IMR-90 (cell line): ENCODE measurements around the gene FRAS1. TPM values are rescaled to one million over a fixed set of nuclear protein-coding genes. Genes with fewer than 3 reads are reported as not detected.

Experiments
- ATAC-seq: fragments of 200-7000 bp; cut with Tn5 transposase; 2 replicates; pipeline ENCODE4 v1.9.1; 2020; ENCODE audit warnings: low read depth, mild to moderate bottlenecking, moderate library complexity
- BruUV-seq: library from RNA; stranded (reverse); fragments of 400-500 nt; replicated peaks from 2 replicates; lab custom pipeline; 2021; lab: Mats Ljungman, UMichigan
- CTCF ChIA-PET: fragments of 300-600 bp; formaldehyde crosslinking; extraction: SDS; loops from one replicate; lab custom pipeline; 2021; ENCODE audit warnings: antibody characterized with exemption; lab: Yijun Ruan, JAX
- POLR2A ChIA-PET: fragments of 300-600 bp; sonication (Branson Sonifier 250); formaldehyde crosslinking; loops from one replicate; lab custom pipeline; 2022; ENCODE audit warnings: antibody characterized with exemption; ENCODE audit not compliant: unreplicated experiment; lab: Charles Lee
- DNase-seq: peaks from one replicate; pipeline ENCODE4 v3.0.0; 2013
- H2AFZ ChIP-seq: replicated peaks from 2 replicates; pipeline ENCODE3; 2013; ENCODE audit warnings: low read length, mild to moderate bottlenecking; ENCODE audit not compliant: poor library complexity
- H2AK5ac ChIP-seq: 2 replicates; pipeline ENCODE4 v1.6.1; 2013; ENCODE audit warnings: low read depth, low read length, inconsistent platforms
- H2AK9ac ChIP-seq: replicated peaks from 2 replicates; pipeline ENCODE3; 2013; ENCODE audit warnings: mild to moderate bottlenecking, low read depth, low read length, moderate library complexity; ENCODE audit not compliant: poor library complexity
- H2BK120ac ChIP-seq: 2 replicates; pipeline ENCODE4 v1.6.1; 2013; ENCODE audit warnings: low read depth, low read length, inconsistent platforms
- H2BK15ac ChIP-seq: 3 replicates; pipeline ENCODE4 v1.6.1; 2013; ENCODE audit warnings: low read depth, low read length, inconsistent platforms
- H2BK20ac ChIP-seq: 2 replicates; pipeline ENCODE4 v1.6.1; 2013; ENCODE audit warnings: low read depth, mild to moderate bottlenecking, inconsistent platforms, low read length, moderate library complexity
- H2BK5ac ChIP-seq: 2 replicates; pipeline ENCODE4 v1.6.1; 2013; ENCODE audit warnings: mild to moderate bottlenecking, low read depth, low read length, inconsistent platforms; ENCODE audit not compliant: poor library complexity, severe bottlenecking
- H3K14ac ChIP-seq: replicated peaks from 2 replicates; pipeline ENCODE4 v1.6.1; 2013; ENCODE audit warnings: low read depth, low read length, inconsistent platforms
- H3K18ac ChIP-seq: 2 replicates; pipeline ENCODE4 v1.6.1; 2013; ENCODE audit warnings: low read depth, low read length, control low read depth
- H3K23ac ChIP-seq: 2 replicates; pipeline ENCODE4 v1.6.1; 2013; ENCODE audit warnings: low read depth, low read length, inconsistent platforms
- H3K27ac ChIP-seq: 2 replicates; pipeline ENCODE4 v1.5.1; 2013; ENCODE audit warnings: mild to moderate bottlenecking, control low read depth, low read length; ENCODE audit not compliant: insufficient read depth
- H3K27me3 ChIP-seq: 2 replicates; pipeline ENCODE4 v1.6.1; 2013; ENCODE audit warnings: low read length; ENCODE audit not compliant: control insufficient read depth, insufficient read depth
- H3K36me3 ChIP-seq: 2 replicates; pipeline ENCODE4 v1.6.1; 2013; ENCODE audit warnings: low read length, mixed read lengths; ENCODE audit not compliant: control insufficient read depth, insufficient read depth
- H3K4ac ChIP-seq: 2 replicates; pipeline ENCODE4 v1.6.1; 2013; ENCODE audit warnings: low read depth, low read length, inconsistent platforms
- H3K4me1 ChIP-seq: 2 replicates; pipeline ENCODE4 v1.6.1; 2013; ENCODE audit warnings: low read length, mixed read lengths; ENCODE audit not compliant: control insufficient read depth, insufficient read depth
- H3K4me2 ChIP-seq: 2 replicates; pipeline ENCODE4 v1.6.1; 2013; ENCODE audit warnings: low read depth, mild to moderate bottlenecking, control low read depth, low read length, moderate library complexity
- H3K4me3 ChIP-seq: 2 replicates; pipeline ENCODE4 v1.5.1; 2013; ENCODE audit warnings: low read depth, mild to moderate bottlenecking, control low read depth, low read length, moderate library complexity; ENCODE audit not compliant: insufficient read depth
- H3K56ac ChIP-seq: 2 replicates; pipeline ENCODE4 v1.6.1; 2013; ENCODE audit warnings: low read length, inconsistent platforms; ENCODE audit not compliant: insufficient read depth; ENCODE audit errors: extremely low read depth
- H3K79me1 ChIP-seq, 2 experiments: 2 replicates each; pipeline ENCODE4 v1.6.1; 2013; ENCODE audit warnings: low read length in 2 of 2, inconsistent platforms in 1 of 2, low read depth in 1 of 2
- H3K9ac ChIP-seq: 2 replicates; pipeline ENCODE4 v1.6.1; 2013; ENCODE audit warnings: low read depth, low read length, control low read depth
- H3K9me1 ChIP-seq: 2 replicates; pipeline ENCODE4 v1.6.1; 2013; ENCODE audit warnings: low read length, inconsistent platforms; ENCODE audit not compliant: insufficient read depth
- H3K9me3 ChIP-seq: 2 replicates; pipeline ENCODE4 v1.6.1; 2013; ENCODE audit warnings: low read length; ENCODE audit not compliant: control insufficient read depth, insufficient read depth
- H4K20me1 ChIP-seq: 2 replicates; pipeline ENCODE4 v1.6.1; 2013; ENCODE audit warnings: low read length, inconsistent platforms; ENCODE audit not compliant: insufficient read depth
- H4K5ac ChIP-seq: 2 replicates; pipeline ENCODE4 v1.6.1; 2013; ENCODE audit warnings: mild to moderate bottlenecking, low read depth, low read length, control low read depth
- H4K8ac ChIP-seq, 2 experiments: 2 replicates each; pipeline ENCODE4 v1.6.1; 2013; ENCODE audit warnings: low read depth in 2 of 2, low read length in 2 of 2, control low read depth in 1 of 2, inconsistent platforms in 1 of 2
- H4K91ac ChIP-seq: 2 replicates; pipeline ENCODE4 v1.6.1; 2013; ENCODE audit warnings: low read depth, low read length, inconsistent platforms; ENCODE audit not compliant: insufficient read depth
- POLR2A ChIP-seq: IDR thresholded peaks from 2 replicates; pipeline ENCODE4 v1.6.1; 2012; ENCODE audit warnings: mild to moderate bottlenecking, low read depth, low read length
- USF2 ChIP-seq: fragments of 150-350 bp; IDR thresholded peaks from 2 replicates; pipeline ENCODE4 v1.6.1; 2017; ENCODE audit warnings: mild to moderate bottlenecking, antibody characterized with exemption, low read length, low read depth
- WGBS, 2 experiments: methylation state at CpG; one replicate each; pipeline versions ENCODE4 v1.1.5 to v1.1.7; 2013; ENCODE audit warnings: missing lambda C conversion rate in 2 of 2; ENCODE audit not compliant: insufficient read length in 1 of 2; ENCODE audit errors: extremely low coverage in 2 of 2; 5-methylcytosine and 5-hydroxymethylcytosine counted together
- dilution Hi-C: fragments of 300-500 bp; cut with HindIII; formaldehyde crosslinking; loops from one replicate; pipeline ENCODE4 v1.14.3; 2018; ENCODE audit warnings: low sequenced_read_pairs; ENCODE audit not compliant: unreplicated experiment
- in situ Hi-C: fragments of 300-500 bp; cut with MboI; formaldehyde crosslinking; loops from 3 replicates; pipeline ENCODE4 v1.14.3; 2019; ENCODE audit warnings: low sequenced_read_pairs, inconsistent platforms, mixed read lengths
- intact Hi-C: fragments of 100-400 bp; cut with micrococcal nuclease; formaldehyde crosslinking; loops from 2 replicates; pipeline ENCODE4 v1.10.0; 2022
- polyA plus RNA-seq, 3 experiments: library from polyadenylated mRNA; depleted of rRNA; stranded (reverse); fragments of >200 nt; gene quantifications; 2 replicates each; pipeline ENCODE4 v1.2.3, GENCODE V29; 2012; ENCODE audit warnings: low replicate concordance in 1 of 3
- total RNA-seq: library from RNA; depleted of rRNA; stranded (reverse); fragments of >200 nt; gene quantifications from 2 replicates; pipeline ENCODE4 v1.2.3, GENCODE V29; 2012

Gene FRAS1
- total and polyA plus RNA-seq, 2 of the 4 experiments (the other 2 are of a cell fraction) = under 0.01 to 0.03 TPM

- no CpG with 5 or more reads among the region's 1 CpG for WGBS, 2 experiments
- no peaks in the 10 kb centered on the region for H3K4me1 ChIP-seq
- H3K56ac ChIP-seq = no peak overlapping the region
- TF ChIP-seq POLR2A (no peak), USF2 (no peak)
- H4K91ac ChIP-seq = no peak overlapping the region
- H3K27ac ChIP-seq = no peak overlapping the region
- DNase-seq (no peak), ATAC-seq (no peak)
- H2AFZ ChIP-seq = no peak overlapping the region
- H2BK15ac ChIP-seq = no peak overlapping the region
- H4K8ac ChIP-seq = no peak overlapping the region
- no peak overlapping the region for H2BK20ac ChIP-seq
- no peak overlapping the region for H2AK5ac ChIP-seq
- H4K20me1 ChIP-seq = no peaks in the 10 kb centered on the region
- no peak overlapping the region for H3K4me3 ChIP-seq
- no peak overlapping the region for H2BK5ac ChIP-seq
- H3K23ac ChIP-seq = no peak overlapping the region
- H3K9me1 ChIP-seq = no peaks in the 10 kb centered on the region
- ChIA-PET CTCF (no interaction called here), POLR2A (no interaction called here)
- no peak overlapping the region for H4K5ac ChIP-seq
- H3K9me3 ChIP-seq = no peaks in the 10 kb centered on the region
- dilution Hi-C loops (no loop called here), intact Hi-C loops (no loop called here), in situ Hi-C loops (no loop called here)
- H3K18ac ChIP-seq = no peak overlapping the region
- H3K4ac ChIP-seq = no peak overlapping the region
- H3K27me3 ChIP-seq = peaks cover 5% of the 10 kb centered on the region
- no peak overlapping the region for H3K9ac ChIP-seq
- H3K36me3 ChIP-seq = no peaks in the 10 kb centered on the region
- H2BK120ac ChIP-seq = no peak overlapping the region
- no peak overlapping the region for H2AK9ac ChIP-seq
- no peak overlapping the region for H3K14ac ChIP-seq
- no peak overlapping the region for H3K4me2 ChIP-seq
- no peaks in the 10 kb centered on the region for H3K79me1 ChIP-seq
- no TSS peak for BruUV-seq
These were observed 275.9 kb downstream of the FRAS1 start for GRCh38 chr4:78332976-78333375.
